GM12874 (cell line): ENCODE data around the gene KCNG2.

Source experiments
- CTCF ChIP-seq: IDR thresholded peaks from 2 replicates; pipeline ENCODE4 v1.5.1; 2011; ENCODE audit warnings: low read depth, mild to moderate bottlenecking, control low read depth, low read length, moderate library complexity; ENCODE audit not compliant: insufficient read depth

The KCNG2 gene

GRCh38 chr18:79905389-79905911 lies 107.7 kb downstream of the KCNG2 start:
- no peak for TF ChIP-seq CTCF

- no peak for TF ChIP-seq CTCF
Observed at GRCh38 chr18:79905993-79906392, 108.3 kb downstream of the KCNG2 start.

GRCh38 chr18:79906706-79907105 lies 109.0 kb downstream of the KCNG2 start:
- TF ChIP-seq CTCF = no peak

GRCh38 chr18:79910563-79911343 lies 113.0 kb downstream of the KCNG2 start:
- TF ChIP-seq CTCF = no peak

- TF ChIP-seq CTCF = no peak
Observed at GRCh38 chr18:79911344-79912270, 113.9 kb downstream of the KCNG2 start.

GRCh38 chr18:79912409-79912991 lies 114.8 kb downstream of the KCNG2 start:
- TF ChIP-seq CTCF = no peak
